LNCAP (cell line): ENCODE measurements around the gene ZSCAN21.
A peak's percentile ranks its signal among the peaks of the same experiment; 100 is the strongest.

Source experiments
- TF ChIP-seq, protein P1 (sequence below): fragments of 450-650 bp; IDR thresholded peaks from 2 replicates; pipeline ENCODE4 v1.5.1; 2017; ENCODE audit warnings: mild to moderate bottlenecking

Gene ZSCAN21

GRCh38 chr7:100035876-100036275, 13.7 kb upstream of the ZSCAN21 start:
- TF ChIP-seq, protein P1, sequence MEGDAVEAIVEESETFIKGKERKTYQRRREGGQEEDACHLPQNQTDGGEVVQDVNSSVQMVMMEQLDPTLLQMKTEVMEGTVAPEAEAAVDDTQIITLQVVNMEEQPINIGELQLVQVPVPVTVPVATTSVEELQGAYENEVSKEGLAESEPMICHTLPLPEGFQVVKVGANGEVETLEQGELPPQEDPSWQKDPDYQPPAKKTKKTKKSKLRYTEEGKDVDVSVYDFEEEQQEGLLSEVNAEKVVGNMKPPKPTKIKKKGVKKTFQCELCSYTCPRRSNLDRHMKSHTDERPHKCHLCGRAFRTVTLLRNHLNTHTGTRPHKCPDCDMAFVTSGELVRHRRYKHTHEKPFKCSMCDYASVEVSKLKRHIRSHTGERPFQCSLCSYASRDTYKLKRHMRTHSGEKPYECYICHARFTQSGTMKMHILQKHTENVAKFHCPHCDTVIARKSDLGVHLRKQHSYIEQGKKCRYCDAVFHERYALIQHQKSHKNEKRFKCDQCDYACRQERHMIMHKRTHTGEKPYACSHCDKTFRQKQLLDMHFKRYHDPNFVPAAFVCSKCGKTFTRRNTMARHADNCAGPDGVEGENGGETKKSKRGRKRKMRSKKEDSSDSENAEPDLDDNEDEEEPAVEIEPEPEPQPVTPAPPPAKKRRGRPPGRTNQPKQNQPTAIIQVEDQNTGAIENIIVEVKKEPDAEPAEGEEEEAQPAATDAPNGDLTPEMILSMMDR = no peak

GRCh38 chr7:100038326-100038725, 11.2 kb upstream of the ZSCAN21 start:
- TF ChIP-seq, protein P1 = no peak

GRCh38 chr7:100040575-100040974, 9.0 kb upstream of the ZSCAN21 start:
- TF ChIP-seq, protein P1 = no peak

DNA sequence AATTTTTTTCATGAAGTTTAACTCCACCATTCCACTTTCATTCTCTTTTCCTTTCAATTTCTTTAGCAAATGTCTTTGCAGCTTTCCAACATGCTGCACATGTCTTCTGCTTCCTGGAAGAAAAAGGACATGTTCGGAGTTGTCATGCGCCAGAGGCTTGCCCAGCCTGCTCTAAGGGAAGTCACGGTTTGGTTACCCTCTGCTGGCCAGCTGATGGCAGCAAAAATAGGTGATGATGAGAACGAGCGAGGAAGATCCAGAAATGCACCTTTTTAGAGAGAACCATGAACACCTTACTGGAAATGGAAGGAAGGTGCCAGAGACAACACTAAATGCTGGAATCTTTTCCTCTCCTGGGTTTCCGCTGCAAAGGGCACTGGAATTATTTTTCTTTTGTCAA, 4.9 kb upstream of the ZSCAN21 start:
- TF ChIP-seq, protein P1 = 0 out of 2 replicates have a peak, but pooled peaks have one; percentile 18

- TF ChIP-seq, protein P1 = no peak
Measured at GRCh38 chr7:100048680-100049079, 894 bp upstream of the ZSCAN21 start.

DNA sequence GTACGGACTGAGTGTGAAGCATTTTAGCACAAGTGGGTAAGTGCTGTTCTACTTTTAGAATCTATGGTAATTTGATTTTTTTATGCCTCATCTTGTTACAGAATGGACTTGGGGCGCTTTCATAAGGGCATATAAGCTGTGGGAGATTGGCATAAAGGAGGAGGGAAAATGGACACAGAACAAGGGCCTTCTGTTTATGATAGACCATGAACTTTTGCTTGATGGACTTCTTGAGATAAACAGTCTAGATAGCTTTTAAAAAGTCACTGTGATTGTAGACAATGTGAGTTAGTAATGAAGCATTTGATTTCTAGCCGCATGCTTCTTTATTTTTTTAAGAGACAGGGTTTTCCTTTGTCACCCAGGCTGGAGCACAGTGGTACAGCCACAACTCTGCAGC, 2.0 kb downstream of the ZSCAN21 start:
- TF ChIP-seq, protein P1 = no peak

DNA sequence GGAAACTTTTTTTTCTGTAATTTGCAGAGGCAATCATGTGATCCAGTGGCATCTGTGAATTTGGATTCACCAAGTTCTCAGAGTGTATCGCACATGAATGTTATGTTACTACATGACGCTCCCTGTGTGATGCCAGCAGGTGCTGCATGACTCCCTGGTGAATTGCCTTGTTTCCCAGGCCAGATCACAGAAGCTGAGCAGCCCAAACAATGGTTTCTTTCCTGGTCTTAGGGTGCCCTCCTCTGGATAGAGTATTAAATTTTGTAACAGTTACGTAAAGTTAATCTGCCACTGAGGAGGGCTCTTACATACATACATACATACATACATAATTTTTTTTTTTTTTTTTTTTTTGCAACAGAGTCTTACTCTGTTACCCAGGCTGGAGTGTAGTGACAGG, 3.6 kb downstream of the ZSCAN21 start:
- TF ChIP-seq, protein P1 = peak; percentile 37; the same call in 1 of the 2 replicates

DNA sequence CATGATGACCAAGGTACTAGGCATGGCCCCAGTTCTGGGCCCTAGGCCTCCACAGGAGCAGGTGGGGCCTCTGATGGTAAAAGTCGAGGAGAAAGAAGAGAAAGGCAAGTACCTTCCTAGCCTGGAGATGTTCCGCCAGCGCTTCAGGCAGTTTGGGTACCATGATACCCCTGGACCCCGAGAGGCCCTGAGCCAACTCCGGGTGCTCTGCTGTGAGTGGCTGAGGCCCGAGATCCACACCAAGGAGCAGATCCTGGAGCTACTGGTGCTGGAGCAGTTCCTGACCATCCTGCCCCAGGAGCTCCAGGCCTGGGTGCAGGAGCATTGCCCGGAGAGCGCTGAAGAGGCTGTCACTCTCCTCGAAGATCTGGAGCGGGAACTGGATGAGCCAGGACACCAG, 7.4 kb downstream of the ZSCAN21 start:
- TF ChIP-seq, protein P1 = no peak
